ENCODE data around the gene PLVAP.

DNA sequence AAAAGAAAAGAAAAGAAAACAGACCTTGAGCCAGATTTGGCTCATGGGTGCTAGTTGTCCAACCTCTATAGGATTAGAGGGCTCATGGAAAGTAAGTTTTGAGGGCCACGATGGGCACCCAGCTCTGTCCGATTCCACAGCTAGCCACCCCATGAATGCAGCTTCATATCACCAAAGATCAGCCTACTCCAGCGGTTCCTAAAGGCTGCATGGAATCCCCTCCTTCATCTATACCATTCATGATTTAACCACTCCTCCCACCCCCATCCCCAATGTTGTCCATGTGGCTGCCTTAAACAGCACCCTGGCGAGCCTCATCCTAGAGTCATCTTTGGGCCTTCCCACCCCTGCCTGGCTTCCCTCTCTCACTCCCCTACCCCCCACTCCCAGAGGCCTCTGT, 44.8 kb upstream of the PLVAP start:
- TF ChIP-seq CTCF (conservative IDR thresholded peaks at IDR 0.05 in 1 of 2, IDR thresholded peaks at IDR 0.05 in 1 of 2; ENCODE audit: extremely low read depth in 1 of 2, insufficient read depth in 1 of 2, low read depth in 1 of 2, low read length in 2 of 2) (no peak), EZH2 (IDR thresholded peaks at IDR 0.05; ENCODE audit: borderline replicate concordance, low read length) (no peak)
